HG03439 (cell line): Measurements from ENCODE around the gene CSK.
"Not testable (repeated sequence)": the region's sequence is repeated elsewhere in the genome, so short reads cannot be mapped to it uniquely, and the experiment has no call there.

ENCODE experiments used
- ATAC-seq: cut with Tn5 transposase; IDR thresholded peaks from one replicate; pipeline ENCODE4 v1.9.1; 2021; ENCODE audit warnings: mild to moderate bottlenecking, moderate library complexity; ENCODE audit not compliant: unreplicated experiment

Gene CSK

DNA sequence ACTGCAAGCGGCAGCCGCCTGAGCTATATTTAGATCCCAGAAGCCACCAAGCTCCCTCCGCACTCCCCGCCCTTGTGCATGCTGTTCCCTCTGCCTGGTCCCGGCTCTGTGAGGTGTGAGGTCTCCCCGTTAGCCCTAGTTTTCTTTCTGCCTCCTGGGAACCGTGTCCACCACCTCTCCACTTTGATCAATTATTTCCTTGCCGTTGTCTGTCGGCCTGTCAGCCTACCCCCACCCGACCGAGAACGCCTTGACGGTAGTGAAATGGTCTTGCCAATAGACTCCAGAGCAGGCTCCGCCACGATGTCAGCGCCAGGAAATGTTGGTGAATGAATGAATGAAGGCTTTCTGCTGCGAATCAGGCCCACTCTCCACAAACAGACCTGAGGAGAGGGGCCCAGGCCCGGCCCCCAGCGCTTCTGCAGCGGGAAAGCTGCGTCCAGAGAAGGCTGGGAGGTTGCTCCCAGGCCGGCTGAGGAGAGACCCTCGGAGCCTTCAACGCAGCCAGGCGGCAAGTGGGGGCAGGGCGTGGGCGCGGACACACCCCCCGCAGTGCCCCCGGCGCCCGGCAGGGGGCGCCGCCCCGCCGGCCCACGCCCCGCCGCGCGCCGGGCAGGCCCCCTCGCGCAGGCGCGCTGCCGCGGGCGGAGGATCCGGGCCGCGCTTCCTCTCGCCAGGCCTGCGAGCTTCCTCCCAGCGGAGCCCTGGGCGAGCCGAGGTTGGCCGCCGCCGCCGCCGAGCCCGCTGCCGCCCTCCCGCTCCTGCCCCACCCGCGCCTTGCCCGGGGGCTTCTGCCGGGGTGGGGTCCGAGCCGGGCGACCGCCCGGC, at the start of gene CSK:
Gene CSK (plus strand): TSS at position 650 of the 828 bp plus-strand sequence. CDS start 16,218 bp downstream, outside the sequence.
- peak; percentile 38 for ATAC-seq

DNA sequence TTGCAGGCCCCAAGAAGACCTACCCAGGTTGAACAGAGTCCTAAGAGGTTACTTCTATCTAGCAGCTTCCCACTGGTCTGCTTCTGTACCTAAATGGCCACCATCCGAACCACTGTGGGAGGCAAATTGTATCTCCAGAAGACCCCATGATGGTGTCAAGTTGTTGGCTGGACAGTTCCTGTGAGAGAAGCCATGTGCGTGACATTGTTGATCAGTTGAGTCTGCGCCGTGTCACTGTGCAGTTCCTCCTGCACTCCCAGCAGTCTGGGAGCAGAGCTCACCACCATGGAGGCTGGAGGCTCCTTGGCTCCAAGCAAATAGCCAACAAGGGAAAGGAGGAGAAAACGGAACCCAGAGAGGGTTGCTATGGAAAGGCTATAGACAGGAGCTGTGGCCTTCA, 49.0 kb upstream of the CSK start:
- ATAC-seq: no peak

DNA sequence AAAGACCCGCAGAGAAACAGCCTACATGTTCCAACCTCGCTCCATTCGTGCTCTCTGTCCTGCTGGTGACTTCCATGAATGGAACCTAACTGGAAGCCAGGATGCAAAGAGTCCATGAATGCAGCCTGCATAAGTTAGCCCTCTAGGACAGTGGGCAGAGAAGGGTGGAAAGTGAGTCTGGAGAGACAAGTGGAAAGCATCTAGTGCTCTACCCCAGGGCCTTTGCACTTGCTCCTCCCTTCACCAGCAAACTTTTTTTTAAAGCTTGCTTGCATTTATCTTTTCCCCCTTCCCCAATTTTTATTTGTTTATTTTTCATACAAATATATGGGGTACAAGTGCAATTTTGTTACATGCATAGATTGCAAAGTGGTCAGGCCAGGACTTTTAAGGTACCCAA, 48.6 kb upstream of the CSK start:
- no peak for ATAC-seq

DNA sequence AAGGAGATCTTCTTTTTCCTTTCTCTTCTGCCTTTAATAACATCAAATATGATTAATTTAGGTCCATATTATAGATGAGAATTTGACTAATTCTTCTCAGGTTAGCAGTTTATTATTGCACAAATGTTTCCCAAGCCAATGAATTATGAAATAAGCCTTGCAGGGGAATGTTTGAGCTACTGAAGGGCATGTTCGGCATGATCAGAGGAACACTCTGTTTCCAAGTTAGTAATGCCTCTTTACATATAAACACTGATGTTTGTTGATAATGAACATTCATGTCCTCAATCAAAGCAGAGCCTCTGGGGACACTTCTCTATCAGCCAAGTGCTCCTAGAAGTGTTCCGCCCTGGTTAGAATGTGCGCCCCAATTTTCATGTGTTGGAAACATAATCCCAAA, 46.6 kb upstream of the CSK start:
- ATAC-seq: no peak

DNA sequence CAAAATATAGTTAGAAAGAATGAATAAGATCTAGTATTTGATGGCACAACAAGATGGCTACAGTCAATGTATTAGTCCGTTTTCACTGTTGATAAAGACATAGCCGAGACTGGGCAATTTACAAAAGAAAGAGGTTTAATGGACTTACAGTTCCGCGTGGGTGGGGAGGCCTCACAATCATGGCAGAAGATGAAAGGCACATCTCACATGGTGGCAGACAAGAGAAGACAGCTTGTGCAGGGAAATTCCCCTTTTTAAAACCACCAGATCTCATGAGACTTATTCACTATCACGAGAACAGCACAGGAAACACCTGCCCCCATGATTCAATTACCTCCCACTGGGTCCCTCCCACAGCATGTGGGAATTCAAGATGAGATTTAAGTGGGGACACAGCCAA, 43.6 kb upstream of the CSK start:
- ATAC-seq: not testable (repeated sequence)

DNA sequence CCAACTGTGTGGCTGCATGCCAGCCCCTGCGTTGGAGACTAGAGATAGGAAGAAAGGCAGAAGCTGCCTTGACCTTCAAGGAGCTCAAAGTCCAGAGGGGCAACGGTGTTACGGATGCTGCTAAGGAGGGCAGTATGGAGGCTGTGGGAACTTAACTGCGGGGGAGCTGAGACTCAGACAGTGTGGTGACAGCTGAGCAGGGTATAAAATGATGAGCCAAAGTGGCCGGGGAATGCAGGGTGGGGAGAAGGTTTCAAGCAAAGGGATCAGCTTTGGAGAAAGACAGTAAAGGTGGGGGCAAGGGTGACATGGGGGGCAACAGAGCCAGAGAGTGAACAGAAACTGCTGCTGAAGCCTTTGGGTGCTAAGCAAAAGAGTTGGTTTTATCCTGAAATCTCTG, 39.5 kb upstream of the CSK start:
- no peak for ATAC-seq

DNA sequence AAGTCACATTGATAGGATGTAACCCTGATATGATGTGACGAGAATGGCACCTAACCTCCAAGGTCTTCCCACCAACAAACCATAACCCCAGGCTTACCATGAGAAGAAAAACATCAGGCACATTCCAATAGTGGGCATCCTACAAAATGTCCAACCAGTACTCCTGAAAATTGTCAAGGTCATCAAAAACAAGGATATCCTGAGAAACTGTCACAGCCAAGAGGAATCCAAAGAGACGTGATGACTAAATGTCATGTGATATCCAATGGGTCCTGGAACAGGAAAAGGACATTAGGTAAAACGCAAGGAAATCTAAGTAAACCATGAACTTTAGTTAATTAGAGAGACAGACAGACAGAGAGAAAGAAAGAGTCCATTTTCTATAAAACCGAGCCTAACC, 35.5 kb upstream of the CSK start:
- no peak for ATAC-seq

DNA sequence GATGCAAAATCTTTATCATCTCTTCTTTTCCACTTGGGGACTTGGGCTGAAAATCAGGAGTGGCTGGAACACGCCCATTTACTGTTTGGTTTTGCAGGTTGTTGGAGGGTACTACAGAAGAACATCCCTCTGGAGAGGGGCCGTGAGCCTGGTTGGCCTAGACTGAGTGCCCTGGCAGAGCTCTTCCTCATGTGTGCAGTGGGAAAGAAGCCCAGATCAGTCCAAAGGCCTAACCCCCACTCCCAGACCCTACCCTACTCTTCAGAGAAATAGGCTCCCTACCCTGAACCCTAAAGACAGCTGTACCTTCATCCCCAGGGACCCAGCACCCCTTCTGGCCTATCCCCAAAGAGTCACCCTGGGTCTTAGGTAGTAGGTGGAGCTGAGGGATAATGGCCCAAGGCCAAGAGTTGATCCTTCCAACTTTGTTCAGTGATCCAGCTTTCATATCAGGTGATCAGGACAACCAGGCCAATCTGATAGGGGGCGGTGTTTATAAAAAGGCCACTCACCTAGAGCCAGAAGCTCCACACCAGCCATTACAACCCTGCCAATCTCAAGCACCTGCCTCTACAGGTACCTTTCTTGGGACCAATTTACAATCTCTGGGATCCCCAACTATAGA, 33.4 kb upstream of the CSK start, which contains the start of gene CYP1A2:
Gene CYP1A2 (plus strand): TSS at position 524 of the 625 bp plus-strand sequence. CDS start 894 bp downstream, outside the sequence.
- no peak for ATAC-seq

DNA sequence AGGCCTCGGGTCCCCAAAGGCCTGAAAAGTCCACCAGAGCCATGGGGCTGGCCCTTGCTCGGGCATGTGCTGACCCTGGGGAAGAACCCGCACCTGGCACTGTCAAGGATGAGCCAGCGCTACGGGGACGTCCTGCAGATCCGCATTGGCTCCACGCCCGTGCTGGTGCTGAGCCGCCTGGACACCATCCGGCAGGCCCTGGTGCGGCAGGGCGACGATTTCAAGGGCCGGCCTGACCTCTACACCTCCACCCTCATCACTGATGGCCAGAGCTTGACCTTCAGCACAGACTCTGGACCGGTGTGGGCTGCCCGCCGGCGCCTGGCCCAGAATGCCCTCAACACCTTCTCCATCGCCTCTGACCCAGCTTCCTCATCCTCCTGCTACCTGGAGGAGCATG, 32.0 kb upstream of the CSK start:
- no peak for ATAC-seq

DNA sequence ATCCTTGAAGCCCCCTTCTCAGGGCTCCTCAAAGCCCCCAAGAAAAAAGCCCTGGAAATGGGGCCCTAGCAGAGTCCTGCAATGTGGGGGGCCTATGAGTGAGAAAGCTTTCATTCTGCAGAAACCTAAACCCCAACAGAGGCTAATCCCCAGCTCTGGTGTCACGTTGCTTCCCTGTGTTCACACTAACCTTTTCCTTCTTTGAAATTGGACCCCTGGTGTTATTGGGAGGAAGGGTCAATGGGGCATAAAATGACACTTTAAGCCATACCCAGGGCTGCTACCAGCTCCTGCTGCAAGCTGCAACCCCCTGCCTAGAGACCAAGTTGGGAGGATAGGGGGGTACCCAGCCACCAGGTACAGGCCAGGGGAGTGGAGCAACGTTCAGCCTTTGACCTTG, 31.1 kb upstream of the CSK start:
- ATAC-seq: no peak

DNA sequence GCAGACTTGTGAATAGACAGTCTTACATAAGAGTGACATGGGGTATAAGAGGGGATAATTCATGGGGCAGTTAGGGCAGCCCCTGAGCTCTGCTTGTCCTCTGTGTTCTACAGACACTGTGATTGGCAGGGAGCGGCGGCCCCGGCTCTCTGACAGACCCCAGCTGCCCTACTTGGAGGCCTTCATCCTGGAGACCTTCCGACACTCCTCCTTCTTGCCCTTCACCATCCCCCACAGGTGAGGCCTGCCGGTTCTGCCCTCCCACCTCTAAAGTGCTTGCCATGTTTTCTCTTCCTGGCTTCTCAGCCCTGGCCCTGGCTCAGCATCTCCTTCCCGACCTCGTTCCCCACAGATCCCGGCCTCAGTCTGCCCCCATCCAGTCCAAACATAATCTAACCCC, 29.9 kb upstream of the CSK start:
- ATAC-seq: no peak

DNA sequence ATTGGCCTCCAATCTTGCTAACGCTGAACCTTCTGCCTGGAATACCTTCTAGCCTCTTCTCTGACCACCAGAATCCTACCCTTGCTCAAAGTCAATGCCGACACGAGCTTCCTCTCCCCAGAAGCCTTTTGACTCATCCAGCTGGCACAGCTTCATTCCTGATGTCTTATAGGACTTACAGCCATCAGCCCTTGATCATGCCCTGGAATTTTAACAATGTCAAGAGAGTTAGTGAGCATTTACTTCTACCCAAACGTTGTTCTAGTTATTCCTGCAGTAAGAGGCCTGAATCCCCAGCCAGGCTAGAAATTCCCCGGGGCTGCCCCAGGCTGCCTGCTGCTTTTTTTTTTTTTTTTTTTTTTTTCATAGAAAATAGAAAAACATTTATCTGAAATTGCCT, 29.3 kb upstream of the CSK start:
- no peak for ATAC-seq

DNA sequence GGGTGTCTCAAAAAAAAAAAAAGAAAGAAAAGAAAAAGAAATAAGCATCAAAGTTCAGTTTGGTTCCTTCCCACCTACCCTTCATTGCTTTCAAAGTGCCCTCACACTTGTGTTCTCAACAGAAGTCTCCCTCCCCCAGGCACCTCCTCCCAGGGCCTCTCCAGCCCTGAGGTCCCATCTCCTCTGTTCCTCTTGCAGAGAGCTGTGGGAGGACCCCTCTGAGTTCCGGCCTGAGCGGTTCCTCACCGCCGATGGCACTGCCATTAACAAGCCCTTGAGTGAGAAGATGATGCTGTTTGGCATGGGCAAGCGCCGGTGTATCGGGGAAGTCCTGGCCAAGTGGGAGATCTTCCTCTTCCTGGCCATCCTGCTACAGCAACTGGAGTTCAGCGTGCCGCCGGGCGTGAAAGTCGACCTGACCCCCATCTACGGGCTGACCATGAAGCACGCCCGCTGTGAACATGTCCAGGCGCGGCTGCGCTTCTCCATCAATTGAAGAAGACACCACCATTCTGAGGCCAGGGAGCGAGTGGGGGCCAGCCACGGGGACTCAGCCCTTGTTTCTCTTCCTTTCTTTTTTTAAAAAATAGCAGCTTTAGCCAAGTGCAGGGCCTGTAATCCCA, 27.2 kb upstream of the CSK start:
- no peak for ATAC-seq

DNA sequence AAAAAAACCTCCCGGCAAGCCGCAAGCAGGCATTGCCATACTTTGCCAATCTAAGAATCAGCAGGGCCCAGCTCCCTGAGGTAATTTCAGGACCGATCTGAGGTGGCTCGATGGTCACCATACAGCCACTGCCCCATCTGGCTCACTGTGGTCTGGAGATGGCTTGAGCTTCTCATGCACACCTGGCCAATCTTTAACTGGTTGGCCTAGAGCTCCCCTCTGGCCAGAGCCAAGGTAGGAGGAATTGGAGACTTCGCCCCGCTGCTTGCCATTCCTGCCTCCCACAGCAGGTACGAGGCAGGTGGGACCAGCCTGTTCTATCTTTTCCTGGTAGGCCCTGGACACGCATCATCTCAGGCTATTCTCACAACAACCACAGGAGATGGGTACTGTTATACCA, 23.1 kb upstream of the CSK start:
- no peak for ATAC-seq

DNA sequence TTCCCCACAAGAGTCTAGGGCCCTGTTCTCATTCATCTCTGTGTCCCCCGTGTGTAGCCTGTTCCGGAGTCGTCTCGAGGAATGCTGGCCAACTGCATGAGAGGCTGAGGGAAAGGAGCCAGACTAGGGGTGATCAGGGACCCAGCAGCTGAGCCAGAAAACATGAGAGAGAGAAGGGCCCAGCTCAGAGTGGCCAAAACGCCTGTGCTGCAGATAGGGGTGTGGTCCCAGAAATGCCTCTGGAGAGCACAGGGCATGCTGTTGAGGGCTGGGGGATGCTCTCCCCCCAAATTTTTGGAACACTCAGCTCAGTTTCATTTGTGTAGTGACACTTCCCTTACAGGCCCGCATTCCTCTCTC, 19.1 kb upstream of the CSK start:
- ATAC-seq: no peak

DNA sequence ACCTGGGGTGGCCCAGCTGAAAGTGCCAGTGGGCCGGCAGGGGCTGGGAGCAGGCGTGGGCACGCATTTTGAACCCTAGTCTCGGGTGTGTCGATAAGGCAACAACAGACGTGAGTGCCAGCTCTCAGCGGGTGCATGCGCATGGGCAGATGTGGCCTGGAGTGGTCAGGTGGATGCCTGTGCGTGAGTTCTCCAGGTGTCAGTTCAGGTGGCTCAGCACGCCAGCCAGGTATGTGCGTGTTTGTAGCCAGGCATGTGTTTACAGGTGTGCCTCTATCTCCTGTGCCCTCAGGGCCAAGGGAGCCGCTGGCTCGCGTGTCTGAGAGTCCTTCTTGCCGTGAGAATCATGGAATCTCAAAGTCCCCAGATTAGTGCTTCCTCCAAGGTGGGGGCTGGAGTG, 18.5 kb upstream of the CSK start:
- no peak for ATAC-seq

DNA sequence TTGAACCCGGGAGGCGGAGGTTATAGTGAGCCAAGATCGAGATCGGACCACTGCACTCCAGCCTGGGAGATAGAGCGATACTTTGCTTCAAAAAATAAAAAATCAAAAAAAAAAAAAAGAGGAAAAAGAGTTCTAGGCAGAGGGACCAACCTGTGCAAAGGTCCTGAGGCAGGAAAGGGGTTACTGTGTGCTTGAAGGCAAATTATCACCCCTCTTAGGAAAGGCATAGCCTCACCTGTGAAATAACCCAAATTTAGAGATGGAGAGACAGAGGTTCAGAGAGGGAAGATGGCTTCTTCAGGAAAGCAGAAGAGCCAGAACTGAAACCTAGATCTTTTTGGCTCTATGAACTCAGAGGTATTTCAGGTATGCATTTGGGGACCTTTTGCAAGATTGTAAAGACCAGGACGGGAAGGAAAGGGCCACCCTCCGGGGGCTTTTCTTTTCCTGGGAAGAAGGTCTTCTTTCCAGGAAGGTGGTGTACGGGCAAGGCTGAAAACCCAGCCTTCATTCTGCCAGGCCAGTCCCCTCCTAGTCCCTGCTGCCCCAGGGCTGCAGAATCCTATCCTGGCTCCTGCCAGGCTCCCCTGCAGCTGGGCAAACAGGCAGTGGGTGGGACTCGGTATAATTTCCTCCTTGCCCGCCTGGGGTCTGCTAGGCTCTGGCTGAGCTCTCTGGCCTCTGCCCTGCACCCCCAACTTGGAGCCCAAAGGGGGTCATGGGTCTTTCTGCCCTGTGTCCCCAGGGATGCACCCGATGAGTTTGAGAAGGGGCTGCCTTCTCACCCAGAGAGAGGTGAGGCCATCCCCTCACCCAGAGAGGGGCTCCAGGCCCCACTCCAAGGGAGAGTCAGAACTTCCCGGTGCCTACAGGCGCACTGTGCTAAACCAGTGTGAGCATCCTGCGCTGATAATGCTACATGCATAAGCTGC, 14.4 kb upstream of the CSK start:
- no peak for ATAC-seq

DNA sequence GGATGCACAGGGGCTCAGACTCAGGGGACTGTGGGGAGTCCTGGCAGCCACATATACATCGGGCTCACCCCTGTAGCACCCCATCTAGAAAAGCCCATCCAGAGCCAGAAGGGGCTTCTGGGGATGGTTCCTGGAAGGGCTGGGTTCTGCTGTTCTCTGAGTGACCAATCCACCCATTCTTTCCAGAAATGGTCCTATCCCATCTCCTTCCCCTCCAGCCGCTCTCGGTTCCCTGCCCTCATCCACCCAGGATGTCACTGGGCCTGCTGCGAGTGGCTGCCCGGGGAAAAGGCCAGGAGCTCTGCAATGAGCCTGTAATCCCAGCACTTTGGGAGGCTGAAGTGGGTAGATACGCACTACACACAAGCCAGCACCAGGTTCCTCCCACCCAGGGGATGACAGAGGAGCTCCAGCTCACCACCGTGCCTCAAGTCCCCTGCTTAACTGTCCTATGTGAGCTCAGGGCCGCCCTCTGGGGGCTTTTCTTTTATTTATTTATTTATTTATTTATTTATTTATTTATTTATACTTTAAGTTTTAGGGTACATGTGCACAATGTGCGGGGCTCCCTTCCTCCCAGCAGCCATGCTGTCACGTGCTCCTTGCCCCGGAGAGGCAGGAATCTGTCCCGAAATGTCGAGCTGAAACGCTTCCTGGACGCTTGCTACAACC, 13.6 kb upstream of the CSK start:
- ATAC-seq: no peak

DNA sequence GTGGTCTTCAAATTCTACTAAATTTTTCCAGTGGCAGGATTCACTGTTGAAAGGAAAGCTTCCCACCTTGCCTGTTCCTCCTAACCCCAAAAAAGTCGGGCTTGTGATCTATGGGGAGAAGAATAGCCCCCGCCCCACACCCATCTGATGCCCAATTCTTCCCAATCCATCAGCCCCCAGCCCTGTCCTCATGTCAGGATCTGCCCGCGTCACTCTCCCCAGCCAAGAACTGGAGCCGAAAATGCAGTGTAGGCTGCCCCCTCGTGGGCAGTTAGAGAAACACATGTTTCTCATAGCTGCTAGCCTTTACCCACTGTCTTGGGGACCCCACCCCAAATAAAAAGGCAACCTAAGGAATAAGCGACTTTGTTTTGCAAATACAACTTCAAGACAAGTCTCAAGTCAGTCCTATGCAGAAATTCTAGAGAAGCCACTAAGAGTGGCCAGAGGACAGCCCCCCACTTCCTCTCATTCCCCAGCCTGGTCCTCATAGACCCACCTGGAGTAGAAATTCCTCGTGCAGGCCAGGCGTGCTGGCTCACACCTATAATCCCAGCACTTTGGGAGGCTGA, 13.0 kb upstream of the CSK start:
- ATAC-seq: no peak

DNA sequence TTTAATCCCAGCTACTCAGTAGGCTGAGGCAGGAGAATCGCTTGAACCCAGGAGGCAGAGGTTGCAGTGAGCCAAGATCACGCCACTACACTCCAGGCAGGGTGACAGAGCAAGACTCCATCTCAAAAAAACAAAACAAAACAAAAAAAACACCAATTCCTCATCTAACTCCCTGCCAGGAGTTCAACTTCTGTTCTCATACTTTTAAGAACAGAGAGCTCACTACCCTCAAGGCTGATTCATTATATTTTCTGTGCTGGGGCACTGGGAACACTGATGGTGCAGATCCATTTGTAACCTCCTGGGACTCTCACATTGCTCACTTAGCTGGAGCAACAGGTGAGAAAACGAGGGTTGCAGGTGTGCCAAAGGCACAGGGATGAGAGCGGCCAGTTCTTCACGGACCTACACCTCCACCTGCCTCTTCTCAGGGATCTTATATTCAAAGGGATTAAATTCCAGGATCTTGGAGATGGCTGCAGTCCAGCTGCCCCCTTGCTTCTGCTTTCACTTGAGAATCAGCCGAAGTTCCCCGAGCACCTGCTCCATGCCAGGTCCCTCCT, 12.3 kb upstream of the CSK start:
- no peak for ATAC-seq
